Sigmoid colon (tissue), 7 donors: ENCODE data around the gene CHRNA4. TPM values are rescaled to one million over a fixed set of nuclear protein-coding genes. Genes with fewer than 3 reads are reported as not detected.

Experiments used
- DNase-seq: peaks from one replicate; pipeline ENCODE4 v3.0.0-alpha.2; 2019
- H3K27ac ChIP-seq, 4 donors: fragments of 200-600 bp; sonication (generic); one replicate each; pipeline ENCODE4 v1.5.1; 2016 to 2019; ENCODE audit warnings: mild to moderate bottlenecking in 1 of 4
- H3K27me3 ChIP-seq, 3 donors: fragments of 200-600 bp; sonication (generic); one replicate each; pipeline ENCODE4 v1.5.1; 2019; ENCODE audit warnings: mild to moderate bottlenecking in 1 of 3
- H3K36me3 ChIP-seq, 4 donors: fragments of 200-600 bp; sonication (generic); one replicate each; pipeline ENCODE4 v1.5.1; 2016 to 2019
- H3K4me1 ChIP-seq, 4 donors: fragments of 200-600 bp; sonication (generic); one replicate each; pipeline ENCODE4 v1.5.1; 2017 to 2019
- H3K4me3 ChIP-seq, 4 donors: fragments of 200-600 bp; sonication (generic); one replicate each; pipeline ENCODE4 v1.5.1; 2017 to 2019; ENCODE audit warnings: mild to moderate bottlenecking in 2 of 4, moderate library complexity in 1 of 4
- H3K9me3 ChIP-seq, 4 donors: fragments of 200-600 bp in 3 of 4; sonication (generic) in 3 of 4; one replicate each; pipeline versions ENCODE4 v1.5.1 to v1.6.1; 2013 to 2019
- CTCF ChIP-seq, 4 experiments: fragments of 450-650 bp in 3 of 4; fragments of 200-600 bp in 1 of 4; IDR thresholded peaks; one replicate each; pipeline ENCODE4 v1.5.1; 2016 to 2019; ENCODE audit warnings: antibody characterized with exemption in 4 of 4, mild to moderate bottlenecking in 3 of 4, moderate library complexity in 2 of 4
- EP300 ChIP-seq, 4 donors: sonication (generic); formaldehyde crosslinking; IDR thresholded peaks; one replicate each; pipeline ENCODE4 v1.6.1; 2017; ENCODE audit warnings: antibody characterized with exemption in 4 of 4
- POLR2A ChIP-seq, 2 donors: fragments of 450-650 bp; IDR thresholded peaks; one replicate each; pipeline ENCODE4 v1.6.1; 2016; ENCODE audit warnings: antibody characterized with exemption in 2 of 2, mild to moderate bottlenecking in 2 of 2, moderate library complexity in 2 of 2
- POLR2AphosphoS5 ChIP-seq, 4 donors: sonication (generic); formaldehyde crosslinking; IDR thresholded peaks; one replicate each; pipeline ENCODE4 v1.6.1; 2017; ENCODE audit warnings: antibody characterized with exemption in 4 of 4
- WGBS, 2 donors: extraction: QIAGEN DNeasy Blood & Tissue Kit; methylation state at CpG; one replicate each; pipeline ENCODE4 v1.1.7; 2013; 5-methylcytosine and 5-hydroxymethylcytosine counted together
- intact Hi-C: fragments of 100-400 bp; cut with DNase I; formaldehyde crosslinking; loops from one replicate; pipeline ENCODE4 v1.15.1; 2023
- polyA plus RNA-seq, 3 donors: library from polyadenylated mRNA; stranded (reverse); fragments of 200-250 nt; gene quantifications; one replicate each; pipeline ENCODE4 v1.2.3, GENCODE V29; 2013
- total RNA-seq, 4 donors: library from RNA; depleted of rRNA; stranded (reverse); fragments of >200 nt; gene quantifications; one replicate each; pipeline ENCODE4 v1.1.0, GENCODE V29; 2016
- donor health status: healthy with polysubstance abuse.
- donor health status: Bipolar disorder and iron deficiency.
- donor health status: healthy.

CHRNA4 gene
- total and polyA plus RNA-seq, 7 donors = 0.07 to 1.1 TPM; not detected in 5

- Histone ChIP-seq H3K36me3 (no peaks in the 10 kb centered on the region), H3K4me3 (no peak overlapping the region), H3K27ac (no peak overlapping the region), H3K4me1 (no peaks in the 10 kb centered on the region), H3K27me3 (peaks cover 11 to 60% (median 42%) of the 10 kb centered on the region in 3 donors), H3K9me3 (peaks cover 0 to 3% (median 0%) of the 10 kb centered on the region in 4 donors)
- WGBS, 2 donors = 52 to 59% methylated on average over 8 of the region's 8 CpGs
- no peak for DNase-seq
- intact Hi-C loops = no loop called here
- no peak for TF ChIP-seq EP300 (IDR thresholded peaks at IDR 0.05)
- no peak for TF ChIP-seq POLR2A (IDR thresholded peaks at IDR 0.05)
- no peak for TF ChIP-seq CTCF (IDR thresholded peaks at IDR 0.05)
- no peak for TF ChIP-seq POLR2AphosphoS5 (IDR thresholded peaks at IDR 0.05)
Observed at GRCh38 chr20:63305393-63305792, 55.8 kb downstream of the CHRNA4 start.

GRCh38 chr20:63303095-63303666 lies 58.0 kb downstream of the CHRNA4 start:
- WGBS, 2 donors = 46 to 65% methylated on average over 5 of the region's 5 CpGs
- no peaks in the 10 kb centered on the region for H3K36me3 ChIP-seq
- H3K9me3 ChIP-seq = peaks cover 0 to 3% (median 0%) of the 10 kb centered on the region in 4 donors
- no peaks in the 10 kb centered on the region for H3K4me1 ChIP-seq
- TF ChIP-seq EP300 (IDR thresholded peaks at IDR 0.05) = no peak
- TF ChIP-seq POLR2AphosphoS5 (IDR thresholded peaks at IDR 0.05) = no peak
- TF ChIP-seq POLR2A (IDR thresholded peaks at IDR 0.05) = no peak
- no peak for TF ChIP-seq CTCF (IDR thresholded peaks at IDR 0.05)
- no peak overlapping the region for H3K4me3 ChIP-seq
- H3K27ac ChIP-seq = no peak overlapping the region
- DNase-seq = no peak
- intact Hi-C loops = no loop called here
- peaks cover 11 to 62% (median 43%) of the 10 kb centered on the region in 3 donors for H3K27me3 ChIP-seq

GRCh38 chr20:63301671-63302070 lies 59.5 kb downstream of the CHRNA4 start:
- no peaks in the 10 kb centered on the region for H3K36me3 ChIP-seq
- TF ChIP-seq CTCF (IDR thresholded peaks at IDR 0.05) (no peak), POLR2AphosphoS5 (IDR thresholded peaks at IDR 0.05) (no peak), EP300 (IDR thresholded peaks at IDR 0.05) (no peak), POLR2A (IDR thresholded peaks at IDR 0.05) (no peak)
- intact Hi-C loops = no loop called here
- no peak overlapping the region for H3K4me3 ChIP-seq
- no peak for DNase-seq
- H3K27me3 ChIP-seq = peaks cover 21 to 62% (median 43%) of the 10 kb centered on the region in 3 donors
- WGBS, 2 donors = 96 to 100% methylated on average over 1 of the region's 1 CpG
- no peak overlapping the region for H3K27ac ChIP-seq
- H3K9me3 ChIP-seq = peaks cover 0 to 3% (median 0%) of the 10 kb centered on the region in 4 donors
- no peaks in the 10 kb centered on the region for H3K4me1 ChIP-seq

GRCh38 chr20:63298731-63299312 lies 62.3 kb downstream of the CHRNA4 start:
- no peak overlapping the region for H3K4me3 ChIP-seq
- no peaks in the 10 kb centered on the region for H3K36me3 ChIP-seq
- DNase-seq = no peak
- peaks cover 21 to 69% (median 53%) of the 10 kb centered on the region in 3 donors for H3K27me3 ChIP-seq
- no peak overlapping the region for H3K27ac ChIP-seq
- 89 to 91% methylated on average over 17 of the region's 17 CpGs for WGBS, 2 donors
- TF ChIP-seq POLR2A (IDR thresholded peaks at IDR 0.05) (no peak), POLR2AphosphoS5 (IDR thresholded peaks at IDR 0.05) (no peak), EP300 (IDR thresholded peaks at IDR 0.05) (no peak), CTCF (IDR thresholded peaks at IDR 0.05) (no peak)
- H3K9me3 ChIP-seq = peaks cover 0 to 3% (median 0%) of the 10 kb centered on the region in 4 donors
- intact Hi-C loops = no loop called here
- H3K4me1 ChIP-seq = no peaks in the 10 kb centered on the region
